Natural killer cell (primary cell): Measurements from ENCODE around the gene PIGT. TPM values are rescaled to one million over a fixed set of nuclear protein-coding genes. Genes with fewer than 3 reads are reported as not detected.

Experiments
- ATAC-seq, 3 donors: fragments of 150-1000 bp in 2 of 3; fragments of 200-7000 bp in 1 of 3; cut with Tn5 transposase; 1 replicate in 1 of 3; 2 replicates in 2 of 3; pipeline ENCODE4 v1.10.0; 2021; ENCODE audit warnings: mild to moderate bottlenecking in 2 of 3, moderate library complexity in 2 of 3
- DNase-seq, 2 donors: peaks; one replicate each; pipeline versions ENCODE4 v3.0.0 to v3.0.0-alpha.2; 2013 to 2021; ENCODE audit warnings: mixed read lengths in 1 of 2
- H3K27ac ChIP-seq: one replicate; pipeline ENCODE4 v1.5.1; 2013; ENCODE audit warnings: mild to moderate bottlenecking, low read length
- H3K27me3 ChIP-seq: one replicate; pipeline ENCODE4 v1.6.1; 2013; ENCODE audit warnings: low read length; ENCODE audit not compliant: control insufficient read depth, insufficient read depth
- H3K36me3 ChIP-seq: one replicate; pipeline ENCODE4 v1.6.1; 2013; ENCODE audit warnings: low read length; ENCODE audit not compliant: control insufficient read depth, insufficient read depth
- H3K4me1 ChIP-seq: one replicate; pipeline ENCODE4 v1.6.1; 2013; ENCODE audit warnings: low read length; ENCODE audit not compliant: control insufficient read depth, insufficient read depth
- H3K4me3 ChIP-seq: one replicate; pipeline ENCODE4 v1.5.1; 2013; ENCODE audit warnings: low read length
- H3K9me3 ChIP-seq: one replicate; pipeline ENCODE4 v1.6.1; 2013; ENCODE audit warnings: low read length; ENCODE audit not compliant: control insufficient read depth, insufficient read depth
- H3K27ac Mint-ChIP-seq, 2 donors: one replicate each; pipeline ENCODE4 v1.8.0; 2022; ENCODE audit warnings: mild to moderate bottlenecking in 2 of 2, mixed read lengths in 2 of 2, moderate library complexity in 1 of 2
- H3K27me3 Mint-ChIP-seq, 2 donors: one replicate each; pipeline ENCODE4 v1.8.0; 2022; ENCODE audit warnings: low read depth in 2 of 2, mixed read lengths in 2 of 2
- H3K36me3 Mint-ChIP-seq: one replicate; pipeline ENCODE4 v1.8.0; 2022; ENCODE audit warnings: mixed read lengths
- H3K4me1 Mint-ChIP-seq, 2 donors: one replicate each; pipeline ENCODE4 v1.8.0; 2022; ENCODE audit warnings: mixed read lengths in 2 of 2
- H3K4me3 Mint-ChIP-seq: one replicate; pipeline ENCODE4 v1.8.0; 2022; ENCODE audit warnings: mild to moderate bottlenecking, moderate library complexity, mixed read lengths
- H3K9me3 Mint-ChIP-seq, 2 donors: one replicate each; pipeline ENCODE4 v1.8.0; 2022; ENCODE audit warnings: mixed read lengths in 2 of 2
- CTCF ChIP-seq: fragments of 200-600 bp; IDR thresholded peaks from one replicate; pipeline ENCODE4 v1.8.0; 2022; ENCODE audit warnings: antibody characterized with exemption
- WGBS: methylation state at CpG from one replicate; pipeline ENCODE4 v1.1.7; 2013; ENCODE audit warnings: missing lambda C conversion rate; ENCODE audit not compliant: insufficient coverage; 5-methylcytosine and 5-hydroxymethylcytosine counted together
- intact Hi-C: fragments of 100-400 bp; cut with micrococcal nuclease; formaldehyde crosslinking; loops from one replicate; pipeline ENCODE4 v1.14.2; 2022
- total RNA-seq, 4 donors: library from RNA; stranded (reverse); fragments of 120-200 nt in 1 of 4; gene quantifications; one replicate each; pipeline versions ENCODE4 v1.2.3 to v1.2.4, GENCODE V29; 2013 to 2022

The PIGT gene
- total RNA-seq, 3 donors from 2014 or later (not counting 1 experiment from before 2014, with no cell fraction given) = 173 to 190 (median 187) TPM

GRCh38 chr20:45449528-45449927 lies 33.6 kb downstream of the PIGT start:
- 89% methylated on average over 3 of the region's 3 CpGs for WGBS
- Mint-ChIP-seq H3K4me1 (peaks cover 2 to 3% of the 10 kb centered on the region in 2 donors), H3K4me3 (no peak overlapping the region), H3K27me3 (peaks cover 9 to 15% of the 10 kb centered on the region in 2 donors), H3K9me3 (no peaks in the 10 kb centered on the region), H3K27ac (no peak overlapping the region), H3K36me3 (no peaks in the 10 kb centered on the region)
- no peak for ATAC-seq
- TF ChIP-seq CTCF = no peak
- intact Hi-C loops = no loop called here
- H3K36me3 ChIP-seq = no peaks in the 10 kb centered on the region
- H3K4me3 ChIP-seq = no peak overlapping the region
- DNase-seq = no peak
- H3K4me1 ChIP-seq = peaks cover 6% of the 10 kb centered on the region
- no peaks in the 10 kb centered on the region for H3K27me3 ChIP-seq
- no peaks in the 10 kb centered on the region for H3K9me3 ChIP-seq
- no peak overlapping the region for H3K27ac ChIP-seq

GRCh38 chr20:45450097-45450818 lies 34.3 kb downstream of the PIGT start:
- DNase-seq (peak in 1 of 2 donors; percentile 71), ATAC-seq (peak; percentile 53 to 66 (median 60))
- no peaks in the 10 kb centered on the region for H3K36me3 Mint-ChIP-seq
- H3K4me3 ChIP-seq = no peak overlapping the region
- TF ChIP-seq CTCF = peak; percentile 77
- no peaks in the 10 kb centered on the region for H3K9me3 ChIP-seq
- H3K4me3 Mint-ChIP-seq = no peak overlapping the region
- 95% methylated on average over 4 of the region's 5 CpGs for WGBS
- peaks cover 4% of the 10 kb centered on the region for H3K4me1 ChIP-seq
- no peaks in the 10 kb centered on the region for H3K4me1 Mint-ChIP-seq
- H3K27me3 Mint-ChIP-seq = peaks cover 2 to 13% of the 10 kb centered on the region in 2 donors
- no peaks in the 10 kb centered on the region for H3K27me3 ChIP-seq
- intact Hi-C loops = loop anchor here (1.0 to 5.0 kb wide), 3 partner anchors 87 to 322 kb away; partner anchors contain the start of gene SYS1
- no peaks in the 10 kb centered on the region for H3K36me3 ChIP-seq
- H3K9me3 Mint-ChIP-seq = no peaks in the 10 kb centered on the region
- H3K27ac Mint-ChIP-seq = no peak overlapping the region
- H3K27ac ChIP-seq = no peak overlapping the region

GRCh38 chr20:45452238-45452637 lies 36.3 kb downstream of the PIGT start:
- WGBS = no CpG with 5 or more reads among the region's 4 CpGs
- TF ChIP-seq CTCF = no peak
- peaks cover 0 to 6% of the 10 kb centered on the region in 2 donors for H3K27me3 Mint-ChIP-seq
- no peaks in the 10 kb centered on the region for H3K9me3 ChIP-seq
- H3K4me3 Mint-ChIP-seq = no peak overlapping the region
- H3K4me3 ChIP-seq = no peak overlapping the region
- H3K27ac ChIP-seq = no peak overlapping the region
- H3K36me3 ChIP-seq = no peaks in the 10 kb centered on the region
- intact Hi-C loops = loop anchor here (5.0 kb wide), 1 partner anchor 320 kb away; no protein-coding TSS in a partner anchor
- H3K27me3 ChIP-seq = no peaks in the 10 kb centered on the region
- no peaks in the 10 kb centered on the region for H3K4me1 Mint-ChIP-seq
- no peak overlapping the region for H3K27ac Mint-ChIP-seq
- no peak for ATAC-seq
- no peaks in the 10 kb centered on the region for H3K36me3 Mint-ChIP-seq
- H3K4me1 ChIP-seq = peaks cover 4% of the 10 kb centered on the region
- no peaks in the 10 kb centered on the region for H3K9me3 Mint-ChIP-seq
- DNase-seq = no peak
